PC-9 (cell line): Measurements from ENCODE around the gene BCL2A1. TPM values are rescaled to one million over a fixed set of nuclear protein-coding genes. Genes with fewer than 3 reads are reported as not detected.
"Not testable (repeated sequence)": the region's sequence is repeated elsewhere in the genome, so short reads cannot be mapped to it uniquely, and the experiment has no call there.

Source experiments
- BruUV-seq: library from RNA; stranded (reverse); fragments of 400-500 nt; replicated peaks from 2 replicates; lab custom pipeline; 2021; lab: Mats Ljungman, UMichigan
- CTCF ChIA-PET: fragments of 300-600 bp; sonication (Branson Sonifier 250); formaldehyde crosslinking; loops from one replicate; lab custom pipeline; 2022; ENCODE audit warnings: antibody characterized with exemption; lab: Charles Lee
- POLR2A ChIA-PET: fragments of 300-600 bp; sonication (Branson Sonifier 250); formaldehyde crosslinking; loops from one replicate; lab custom pipeline; 2022; ENCODE audit warnings: antibody characterized with exemption; ENCODE audit not compliant: unreplicated experiment; lab: Charles Lee
- DNase-seq, 2 experiments: peaks; one replicate each; pipeline versions ENCODE4 v3.0.0 to v3.0.0-alpha.2; 2015 to 2022; ENCODE audit warnings: mixed read lengths in 1 of 2
- H2AFZ ChIP-seq: fragments of 200-600 bp; sonication (generic); 2 replicates; pipeline ENCODE4 v1.8.1; 2017; ENCODE audit warnings: antibody characterized with exemption
- H3F3A ChIP-seq: fragments of 200-600 bp; sonication (generic); 2 replicates; pipeline ENCODE4 v1.8.1; 2017; ENCODE audit warnings: antibody characterized with exemption, mild to moderate bottlenecking, low read depth; ENCODE audit not compliant: insufficient read depth
- H3K27ac ChIP-seq: fragments of 200-600 bp; sonication (generic); 2 replicates; pipeline ENCODE4 v1.6.1; 2016; ENCODE audit warnings: mixed run types
- H3K27me3 ChIP-seq: fragments of 200-600 bp; sonication (generic); 2 replicates; pipeline ENCODE4 v1.6.1; 2016; ENCODE audit warnings: low read depth, mixed run types; ENCODE audit not compliant: insufficient read depth
- H3K36me3 ChIP-seq: fragments of 200-600 bp; sonication (generic); 2 replicates; pipeline ENCODE4 v1.6.1; 2016; ENCODE audit warnings: low read depth, mixed run types
- H3K4me1 ChIP-seq: fragments of 200-600 bp; sonication (generic); replicated peaks from 2 replicates; pipeline ENCODE4 v1.6.1; 2016; ENCODE audit warnings: mixed run types; ENCODE audit not compliant: insufficient read depth
- H3K4me2 ChIP-seq: fragments of 200-600 bp; sonication (generic); 2 replicates; pipeline ENCODE4 v1.6.1; 2017; ENCODE audit warnings: mixed run types
- H3K4me3 ChIP-seq: fragments of 200-600 bp; sonication (generic); 2 replicates; pipeline ENCODE4 v1.6.1; 2016; ENCODE audit warnings: mixed run types
- H3K79me2 ChIP-seq: fragments of 200-600 bp; sonication (generic); 2 replicates; pipeline ENCODE4 v1.6.1; 2017; ENCODE audit warnings: low read depth, mixed run types
- H3K9me2 ChIP-seq: fragments of 200-600 bp; sonication (generic); 2 replicates; pipeline ENCODE4 v1.8.1; 2017; ENCODE audit warnings: mild to moderate bottlenecking; ENCODE audit not compliant: insufficient read depth
- H3K9me3 ChIP-seq: fragments of 200-600 bp; sonication (generic); 2 replicates; pipeline ENCODE4 v1.8.1; 2016; ENCODE audit warnings: low read depth; ENCODE audit not compliant: insufficient read depth
- H4K20me1 ChIP-seq: fragments of 200-600 bp; sonication (generic); 2 replicates; pipeline ENCODE4 v1.8.1; 2017; ENCODE audit not compliant: insufficient read depth
- CTCF ChIP-seq: fragments of 200-600 bp; sonication (generic); conservative IDR thresholded peaks from 2 replicates; pipeline ENCODE4 v1.6.1; 2017; ENCODE audit warnings: mixed run types, antibody characterized with exemption, mild to moderate bottlenecking, moderate library complexity
- EZH2 ChIP-seq: fragments of 200-600 bp; sonication (generic); IDR thresholded peaks from 2 replicates; pipeline ENCODE4 v1.8.0; 2017; ENCODE audit warnings: antibody characterized with exemption, low read depth
- intact Hi-C: fragments of 100-400 bp; cut with micrococcal nuclease; formaldehyde crosslinking; loops from one replicate; pipeline ENCODE4 v1.10.0; 2022; ENCODE audit not compliant: unreplicated experiment
- total RNA-seq: library from RNA; stranded (reverse); gene quantifications from 2 replicates; pipeline ENCODE4 v1.2.3, GENCODE V29; 2021

BCL2A1 gene
- total RNA-seq, 1 experiment from 2014 or later: not detected

GRCh38 chr15:79939399-79939798 lies 31.6 kb downstream of the BCL2A1 start:
- no peak overlapping the region for H3K4me3 ChIP-seq
- no peak for DNase-seq
- ChIA-PET CTCF (no interaction called here), POLR2A (no interaction called here)
- H3K4me2 ChIP-seq: no peak overlapping the region
- H3K9me3 ChIP-seq: no peaks in the 10 kb centered on the region
- H3K36me3 ChIP-seq: no peaks in the 10 kb centered on the region
- H3K4me1 ChIP-seq: no peaks in the 10 kb centered on the region
- H3K79me2 ChIP-seq: no peaks in the 10 kb centered on the region
- BruUV-seq: no TSS peak
- H4K20me1 ChIP-seq: no peaks in the 10 kb centered on the region
- H3K27ac ChIP-seq: no peak overlapping the region
- H2AFZ ChIP-seq: no peak overlapping the region
- no peaks in the 10 kb centered on the region for H3K9me2 ChIP-seq
- H3F3A ChIP-seq: no peaks in the 10 kb centered on the region
- intact Hi-C loops: no loop called here
- H3K27me3 ChIP-seq: no peaks in the 10 kb centered on the region
- no peak for TF ChIP-seq CTCF
- TF ChIP-seq EZH2: no peak

- Histone ChIP-seq H2AFZ (no peak overlapping the region), H3K4me2 (no peak overlapping the region), H3K9me2 (no peaks in the 10 kb centered on the region), H3K4me1 (no peaks in the 10 kb centered on the region), H3K36me3 (no peaks in the 10 kb centered on the region), H3K4me3 (no peak overlapping the region), H3F3A (no peaks in the 10 kb centered on the region), H3K9me3 (no peaks in the 10 kb centered on the region), H4K20me1 (no peaks in the 10 kb centered on the region), H3K79me2 (no peaks in the 10 kb centered on the region), H3K27me3 (no peaks in the 10 kb centered on the region), H3K27ac (no peak overlapping the region)
- ChIA-PET POLR2A (no interaction called here), CTCF (no interaction called here)
- no TSS peak for BruUV-seq
- DNase-seq: no peak
- intact Hi-C loops: no loop called here
- no peak for TF ChIP-seq EZH2
- TF ChIP-seq CTCF: no peak
Measured at GRCh38 chr15:79938143-79938542, 32.9 kb downstream of the BCL2A1 start.

DNA sequence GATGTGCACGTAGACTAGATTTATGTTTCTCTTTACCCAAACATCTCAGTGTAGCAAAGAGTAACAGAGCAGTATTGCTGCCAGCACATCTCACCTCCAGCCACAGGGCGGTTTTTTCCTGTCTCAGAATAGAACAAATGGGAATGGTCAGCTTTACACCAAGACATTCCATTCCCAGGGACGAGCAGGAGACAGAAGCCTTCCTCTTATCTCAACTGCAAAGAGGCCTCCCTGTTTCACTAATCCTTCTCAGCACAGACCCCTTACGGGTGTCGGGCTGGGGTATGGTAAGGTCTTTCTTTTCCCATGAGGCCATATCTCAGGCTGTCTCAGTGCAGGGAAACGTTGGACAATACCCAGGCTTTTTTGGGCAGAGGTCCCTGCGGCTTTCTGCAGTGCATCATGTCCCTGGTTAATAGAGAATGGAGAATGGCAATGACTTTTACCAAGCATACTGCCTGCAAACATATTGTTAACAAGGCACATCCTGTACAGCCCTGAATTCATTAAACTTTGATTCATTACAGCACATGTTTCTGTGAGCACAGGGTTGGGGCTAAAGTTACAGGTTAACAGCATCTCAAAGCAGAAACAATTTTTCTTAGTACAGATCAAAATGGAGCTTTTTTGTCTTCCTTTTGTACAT lies 35.3 kb downstream of the BCL2A1 start:
- H3K27me3 ChIP-seq, BruUV-seq, H2AFZ ChIP-seq, H3K79me2 ChIP-seq, H3K4me3 ChIP-seq, CTCF ChIA-PET, H3K36me3 ChIP-seq, intact Hi-C loops, H3F3A ChIP-seq, H3K4me2 ChIP-seq, H3K9me2 ChIP-seq, H3K4me1 ChIP-seq, H3K27ac ChIP-seq, H4K20me1 ChIP-seq, DNase-seq, H3K9me3 ChIP-seq: not testable (repeated sequence)
- POLR2A ChIA-PET: interaction anchor here (0.6 kb wide), 1 partner anchor 298 kb away, joined by 5 read pairs; no protein-coding TSS in a partner anchor

- no peaks in the 10 kb centered on the region for H3K27me3 ChIP-seq
- no peak for TF ChIP-seq EZH2
- TF ChIP-seq CTCF: no peak
- intact Hi-C loops: no loop called here
- H3K4me3 ChIP-seq: no peak overlapping the region
- H3K9me2 ChIP-seq: no peaks in the 10 kb centered on the region
- no peak overlapping the region for H3K4me2 ChIP-seq
- no TSS peak for BruUV-seq
- H3K9me3 ChIP-seq: no peaks in the 10 kb centered on the region
- H3K4me1 ChIP-seq: no peaks in the 10 kb centered on the region
- no peaks in the 10 kb centered on the region for H4K20me1 ChIP-seq
- no peaks in the 10 kb centered on the region for H3K36me3 ChIP-seq
- H2AFZ ChIP-seq: no peak overlapping the region
- no peak overlapping the region for H3K27ac ChIP-seq
- ChIA-PET CTCF (no interaction called here), POLR2A (no interaction called here)
- DNase-seq: no peak
- no peaks in the 10 kb centered on the region for H3F3A ChIP-seq
- no peaks in the 10 kb centered on the region for H3K79me2 ChIP-seq
Measured at GRCh38 chr15:79933231-79933630, 37.8 kb downstream of the BCL2A1 start.
